WTC11 (cell line): ENCODE measurements around the gene NAPSA.

Source experiments
- CTCF ChIP-seq: fragments of 200-600 bp; IDR thresholded peaks from 2 replicates; pipeline ENCODE4 v1.8.0; 2022; ENCODE audit warnings: antibody characterized with exemption
- TEAD4 ChIP-seq: sonication (generic); formaldehyde crosslinking; IDR thresholded peaks from 2 replicates; pipeline ENCODE4 v1.8.0; 2022; ENCODE audit warnings: mild to moderate bottlenecking, missing genetic modification reagents

DNA sequence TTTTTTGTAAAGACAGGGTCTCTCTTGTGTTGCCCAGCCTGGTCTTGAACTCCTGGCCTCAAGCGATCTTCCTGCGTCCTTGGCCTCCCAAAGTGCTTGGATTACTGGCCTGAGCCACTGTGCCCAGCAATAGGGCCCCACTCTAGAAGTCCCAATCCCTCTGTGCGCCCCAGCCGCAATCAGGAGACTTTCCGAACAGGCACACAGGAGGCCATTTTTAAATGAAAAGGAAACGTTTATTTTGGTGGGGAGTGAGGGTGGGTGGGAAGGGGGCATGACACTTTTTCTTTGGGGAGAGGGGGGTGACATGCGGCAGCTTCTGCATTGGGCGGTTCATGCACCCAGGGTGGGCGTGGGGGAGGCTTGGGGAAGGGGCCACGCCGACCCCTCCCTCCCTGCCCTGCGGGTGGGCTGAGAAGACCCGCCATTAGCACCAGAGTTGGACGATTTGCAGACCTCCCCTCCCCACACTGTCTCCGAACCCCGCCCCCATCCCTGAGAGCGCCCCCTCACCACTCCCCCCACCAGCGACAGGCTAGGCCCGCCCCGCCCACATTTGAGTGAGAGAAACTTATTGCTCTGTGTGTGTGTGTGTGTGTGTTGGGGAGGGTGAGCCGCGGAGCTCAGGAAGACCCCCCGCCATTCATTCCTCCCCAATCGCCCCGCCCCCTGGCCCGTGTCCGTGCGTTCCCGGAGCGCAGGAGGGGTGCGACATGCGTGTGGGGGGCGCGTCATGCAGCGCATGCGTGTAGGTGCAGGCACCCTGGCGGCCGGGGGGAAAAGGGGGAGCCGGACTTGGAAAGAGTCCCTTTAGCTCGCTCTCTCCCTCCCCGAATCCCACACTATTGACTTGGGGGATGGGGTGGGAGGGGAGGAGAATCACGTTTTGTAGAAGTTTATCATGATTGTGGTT lies 53.5 kb downstream of the NAPSA start:
- TF ChIP-seq CTCF (no peak), TEAD4 (CRISPR knock-in tag) (no peak)
